SK-N-SH treated with all-trans-retinoic acid at 6 μM for 48 hours (cell line): ENCODE measurements around the gene ZNF138.

Experiments used
- CREB5 ChIP-seq: fragments of 250-450 bp; sonication (Bioruptor Pico); IDR thresholded peaks from 2 replicates; pipeline ENCODE4 v1.5.1; 2020; ENCODE audit warnings: low read depth, mild to moderate bottlenecking, moderate library complexity
- RARB ChIP-seq: fragments of 250-450 bp; sonication (Bioruptor Pico); IDR thresholded peaks from 2 replicates; pipeline ENCODE4 v1.8.0; 2021; ENCODE audit warnings: mild to moderate bottlenecking, moderate library complexity
- ZC3H10 ChIP-seq: fragments of 250-450 bp; sonication (Bioruptor Pico); IDR thresholded peaks from 2 replicates; pipeline ENCODE4 v1.5.1; 2021; ENCODE audit warnings: mild to moderate bottlenecking, moderate library complexity

GRCh38 chr7:64774204-64774842 lies 19.9 kb upstream of the ZNF138 start:
- TF ChIP-seq RARB, result no peak
- no peak for TF ChIP-seq ZC3H10 (CRISPR knock-in tag)
- no peak for TF ChIP-seq CREB5
